Activated T-cell treated with anti-CD3 and anti-CD28 coated beads for 24 hours (primary cell): ENCODE data around the gene CLP1.
A peak's percentile ranks its signal among the peaks of the same experiment; 100 is the strongest.
"Not testable (repeated sequence)": the region's sequence is repeated elsewhere in the genome, so short reads cannot be mapped to it uniquely, and the experiment has no call there.

Experiments used
- DNase-seq: peaks from one replicate; pipeline ENCODE4 v3.0.0-alpha.2; 2020; ENCODE audit warnings: low read depth

The CLP1 gene

GRCh38 chr11:57641011-57641807 lies 16.4 kb upstream of the CLP1 start:
- DNase-seq = no peak

- DNase-seq = no peak
These were observed 13.8 kb upstream of the CLP1 start for GRCh38 chr11:57643802-57644201.

DNA sequence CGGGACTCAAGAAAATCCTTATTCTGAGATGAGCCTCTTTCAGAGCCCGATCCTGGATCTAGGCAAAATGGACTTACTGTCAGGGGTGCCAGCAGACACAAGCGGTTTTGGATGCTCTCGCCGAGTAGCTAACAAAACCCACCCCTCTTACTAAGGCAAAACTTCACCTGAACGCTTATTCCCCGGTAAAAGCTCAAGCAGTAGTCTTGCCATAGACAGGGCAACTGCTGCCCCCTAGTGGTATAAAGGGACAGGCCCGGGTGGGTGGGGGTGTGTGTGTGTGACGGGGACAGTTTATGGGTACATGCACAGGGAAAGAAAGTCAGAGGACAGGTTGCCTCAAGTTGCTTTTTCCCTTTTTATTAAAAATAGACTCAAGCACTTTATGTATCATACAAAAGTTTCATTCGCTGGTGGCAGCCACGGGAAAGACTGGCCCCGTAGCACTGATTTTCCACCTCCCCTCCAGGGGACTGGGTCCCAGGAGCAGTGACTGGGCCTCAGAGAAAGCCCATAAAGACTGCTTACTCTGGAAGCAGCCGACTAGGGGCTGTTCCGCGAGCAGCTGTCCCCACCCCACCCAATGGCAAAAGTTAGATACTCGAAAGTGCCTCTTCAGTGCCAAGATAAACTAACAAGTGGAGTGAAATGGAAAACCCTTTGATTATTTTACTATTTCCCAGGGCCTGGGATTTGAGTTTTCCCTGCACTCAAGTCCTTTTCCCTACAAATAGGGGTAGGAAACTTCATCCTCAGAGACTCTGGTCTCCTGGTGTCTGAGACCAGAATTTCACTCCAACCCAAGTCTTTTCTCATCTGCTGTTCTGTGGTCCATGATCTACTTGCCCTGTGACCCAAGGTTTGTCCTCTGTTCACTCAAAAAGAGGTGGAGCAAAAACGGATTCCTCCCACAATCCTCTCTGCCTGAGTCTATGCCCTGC lies 12.5 kb upstream of the CLP1 start:
- DNase-seq = peak; percentile 78

DNA sequence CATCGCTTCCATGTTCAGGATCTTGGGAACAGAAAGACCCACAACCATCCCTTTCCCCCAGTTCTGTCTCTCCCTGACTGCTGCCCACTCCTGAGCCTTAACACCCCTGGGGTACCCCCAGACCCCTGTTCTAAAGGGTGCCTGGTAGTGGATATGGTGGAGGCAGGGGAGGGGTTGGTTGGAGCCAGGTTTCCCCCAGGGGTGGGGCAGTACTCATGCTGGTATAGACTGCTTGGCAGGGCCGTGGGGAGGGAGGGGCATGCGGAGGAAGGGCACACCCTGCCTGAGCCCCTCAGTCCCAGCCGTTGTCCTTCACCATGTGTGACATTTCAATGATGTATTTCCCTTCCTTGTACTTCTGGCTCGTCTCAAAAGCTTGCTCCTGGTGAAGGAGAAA lies 11.9 kb upstream of the CLP1 start:
- DNase-seq = no peak

DNA sequence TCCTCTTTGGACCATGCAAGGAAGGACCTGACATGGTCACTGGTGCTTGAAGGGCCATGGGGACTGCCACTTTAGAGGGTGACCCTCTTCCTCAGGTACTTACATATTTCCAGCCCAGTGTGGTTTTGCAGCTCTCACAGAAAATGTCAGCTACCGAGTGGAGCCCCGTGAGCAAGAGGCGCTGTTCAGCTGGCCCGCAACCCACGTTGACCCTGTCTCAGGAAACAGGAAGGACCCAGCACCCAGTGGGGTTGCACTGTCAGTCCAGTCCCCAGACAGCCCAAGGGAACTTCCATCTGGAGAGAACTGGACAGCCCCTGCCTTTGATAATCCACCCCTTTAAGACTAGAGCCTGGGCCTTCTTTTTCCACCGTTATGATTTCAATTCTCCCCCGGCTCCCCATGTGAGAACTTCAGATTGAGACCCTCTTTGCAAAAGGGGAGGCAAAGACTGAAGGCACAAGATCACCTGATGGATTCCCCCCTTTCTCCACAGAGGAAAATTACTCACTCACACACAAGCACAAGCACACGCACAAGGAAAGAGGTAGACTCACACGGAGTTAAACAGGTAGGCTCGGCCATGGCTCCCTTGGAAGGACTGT lies 11.3 kb upstream of the CLP1 start:
- DNase-seq = no peak

DNA sequence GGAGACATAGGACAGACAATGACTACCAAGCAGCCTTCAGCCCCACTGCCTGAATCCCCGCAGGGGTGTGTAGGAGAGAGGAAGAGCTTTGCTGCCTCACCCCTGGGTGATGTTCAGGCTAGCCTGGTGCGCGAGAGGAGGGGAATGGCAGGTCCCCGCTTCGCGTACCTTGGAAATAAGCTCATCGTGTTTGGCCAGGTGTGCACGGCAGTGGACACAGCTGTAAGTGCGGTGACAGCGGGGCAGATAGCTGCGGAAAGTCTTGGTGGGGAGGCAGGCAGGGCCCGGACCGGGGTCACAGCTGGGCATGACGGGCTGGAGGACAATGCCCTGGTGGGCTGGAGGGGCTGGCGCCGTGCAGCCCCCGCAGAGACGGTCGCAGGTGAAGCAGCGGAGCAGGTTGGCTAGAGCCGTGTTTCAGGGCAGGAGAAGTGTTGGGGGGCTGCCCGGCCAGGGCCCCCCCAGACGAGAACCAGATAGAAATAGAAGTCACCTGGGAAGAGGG lies 10.7 kb upstream of the CLP1 start:
- DNase-seq = no peak

- DNase-seq = no peak
These were observed 10.2 kb upstream of the CLP1 start for GRCh38 chr11:57647372-57647771.

- no peak for DNase-seq
These were observed 9.4 kb upstream of the CLP1 start for GRCh38 chr11:57647960-57648800.

- no peak for DNase-seq
These were observed 8.5 kb upstream of the CLP1 start for GRCh38 chr11:57648801-57649735.

DNA sequence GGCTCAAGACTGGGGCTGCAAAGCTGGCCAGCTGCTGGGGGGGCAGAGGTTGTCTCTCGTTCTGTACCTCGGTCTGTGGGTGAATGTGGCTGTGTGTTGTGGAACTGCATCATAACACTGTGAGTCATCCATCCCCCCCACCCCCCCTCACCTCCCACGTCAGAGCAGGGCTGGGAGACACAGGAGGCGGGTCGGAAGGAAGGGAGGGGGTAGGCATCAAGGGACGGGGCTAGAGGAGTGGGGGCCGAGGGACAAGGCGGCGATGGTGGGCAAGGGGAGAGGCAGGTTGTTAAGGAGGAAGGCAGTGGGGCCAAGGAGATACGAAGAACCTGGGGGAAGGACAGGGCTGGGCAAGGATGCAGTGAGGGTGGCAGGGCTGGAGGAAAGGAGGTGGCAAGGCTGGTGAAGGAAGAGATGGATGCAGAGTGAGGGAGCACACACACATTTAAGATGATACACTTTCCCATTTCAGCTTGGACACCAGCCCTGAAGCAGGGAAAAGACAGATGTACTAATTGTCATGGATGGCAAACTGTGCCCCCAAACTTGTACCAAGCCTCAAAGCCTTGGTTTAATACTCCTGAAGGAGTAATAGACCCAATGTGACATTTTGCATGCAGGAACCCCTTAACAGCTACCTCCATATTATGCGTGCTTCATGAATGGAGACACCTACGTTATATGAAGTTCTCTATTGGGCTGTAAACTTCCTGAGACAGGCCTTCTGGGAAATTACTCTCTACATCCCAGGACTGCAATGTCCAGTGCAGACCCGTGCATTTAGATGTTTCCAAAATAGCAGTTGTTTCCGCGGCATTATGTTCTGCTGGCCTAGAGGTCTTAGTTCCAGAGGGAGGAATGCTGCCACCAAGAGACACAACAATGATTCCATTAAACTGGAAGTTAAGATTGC lies 7.5 kb upstream of the CLP1 start, which contains the start of gene YPEL4:
YPEL4 (minus strand) TSS at position 87 of the 913 bp plus-strand sequence. CDS start 2,805 bp downstream, outside the sequence.
- peak; percentile 49 for DNase-seq

DNA sequence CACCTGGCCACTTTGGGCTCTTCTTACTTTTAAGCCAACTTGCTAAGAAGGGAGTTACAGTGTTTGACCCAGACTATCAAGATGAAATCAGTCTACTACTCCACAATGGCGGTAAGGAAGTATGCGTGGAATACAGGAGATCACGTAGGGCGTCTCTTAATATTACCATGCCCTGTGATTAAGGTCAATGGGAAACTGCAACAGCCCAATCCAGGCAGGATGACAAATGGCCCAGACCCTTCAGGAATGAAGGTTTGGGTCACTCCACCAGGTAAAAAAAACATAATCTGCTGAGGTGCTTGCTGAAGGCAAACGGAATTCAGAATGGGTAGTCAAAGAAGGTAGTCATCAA lies 6.8 kb upstream of the CLP1 start:
- no peak for DNase-seq

DNA sequence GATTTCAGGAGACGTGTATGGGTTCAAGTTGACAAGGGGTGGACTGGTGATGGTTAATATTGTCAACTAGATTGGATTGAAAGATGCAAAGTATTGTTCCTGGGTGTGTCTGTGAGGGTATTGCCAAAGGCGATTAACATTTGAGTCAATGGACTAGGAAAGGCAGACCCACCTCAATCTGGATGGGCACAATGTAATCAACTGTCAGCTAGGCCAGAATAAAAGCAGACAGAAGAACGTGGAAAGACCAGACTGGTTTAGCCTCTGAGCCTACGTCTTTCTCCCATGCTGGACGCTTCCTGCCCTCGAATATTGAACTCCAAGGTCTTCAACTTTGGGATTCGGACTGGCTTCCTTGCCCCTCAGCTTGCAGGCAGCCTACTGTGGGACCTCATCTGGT lies 6.2 kb upstream of the CLP1 start:
- no peak for DNase-seq

DNA sequence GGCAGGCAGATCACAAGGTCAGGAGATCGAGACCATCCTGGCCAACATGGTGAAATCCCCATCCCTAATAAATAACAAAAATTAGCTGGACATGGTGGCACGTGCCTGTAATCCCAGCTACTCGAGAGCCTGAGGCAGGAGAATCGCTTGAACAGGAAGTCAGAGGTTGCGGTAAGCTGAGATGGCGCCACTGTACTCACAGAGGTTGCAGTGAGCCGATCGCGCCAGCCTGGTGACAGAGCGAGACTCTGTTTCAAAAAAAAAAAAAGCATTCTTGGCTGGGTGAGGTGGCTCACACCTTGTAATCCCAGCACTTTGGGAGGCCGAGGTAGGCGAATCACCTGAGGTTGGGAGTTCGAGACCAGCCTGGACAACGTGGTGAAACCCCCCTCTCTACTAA lies 5.3 kb upstream of the CLP1 start:
- not testable (repeated sequence) for DNase-seq

DNA sequence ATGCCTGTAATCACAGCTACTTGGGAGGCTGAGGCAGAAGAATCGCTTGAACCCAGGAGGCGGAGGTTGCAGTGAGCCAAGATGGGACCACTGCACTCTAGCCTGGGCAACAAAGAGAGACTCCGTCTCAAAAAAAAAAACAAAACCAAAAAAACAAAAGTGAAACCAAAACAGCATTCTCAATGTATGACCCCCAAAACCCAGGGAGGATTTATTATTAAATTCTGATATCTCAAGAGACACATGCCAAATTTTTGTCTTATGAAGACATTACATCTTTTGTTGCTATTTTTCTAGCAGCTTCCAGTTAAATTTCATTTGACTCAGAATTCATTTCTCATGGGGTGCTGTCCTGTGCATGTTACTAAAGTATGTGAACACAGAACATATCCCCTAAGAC lies 4.9 kb upstream of the CLP1 start:
- no peak for DNase-seq

GRCh38 chr11:57653163-57653562 lies 4.4 kb upstream of the CLP1 start:
- DNase-seq = no peak

DNA sequence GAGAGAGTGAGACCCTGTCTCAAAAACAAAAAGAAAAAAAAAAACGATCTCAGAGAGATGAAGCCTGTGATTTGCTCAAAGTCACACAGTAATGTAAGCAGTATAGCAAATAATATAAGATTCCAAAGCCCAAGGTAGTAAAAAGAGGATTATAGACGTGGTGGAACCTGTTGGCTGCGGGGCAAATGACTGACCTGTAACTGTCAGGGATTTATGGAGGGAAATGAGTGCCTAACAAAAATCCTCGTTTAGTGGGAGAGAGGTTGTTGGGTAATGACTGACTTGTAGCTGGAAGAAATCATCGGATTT lies 723 bp upstream of the CLP1 start:
- no peak for DNase-seq

- DNase-seq = no peak
These were observed 430 bp downstream of the CLP1 start for GRCh38 chr11:57658023-57658361.

GRCh38 chr11:57659669-57660068 lies 2.1 kb downstream of the CLP1 start:
- DNase-seq = no peak

GRCh38 chr11:57662893-57663292 lies 5.3 kb downstream of the CLP1 start:
- DNase-seq = no peak

DNA sequence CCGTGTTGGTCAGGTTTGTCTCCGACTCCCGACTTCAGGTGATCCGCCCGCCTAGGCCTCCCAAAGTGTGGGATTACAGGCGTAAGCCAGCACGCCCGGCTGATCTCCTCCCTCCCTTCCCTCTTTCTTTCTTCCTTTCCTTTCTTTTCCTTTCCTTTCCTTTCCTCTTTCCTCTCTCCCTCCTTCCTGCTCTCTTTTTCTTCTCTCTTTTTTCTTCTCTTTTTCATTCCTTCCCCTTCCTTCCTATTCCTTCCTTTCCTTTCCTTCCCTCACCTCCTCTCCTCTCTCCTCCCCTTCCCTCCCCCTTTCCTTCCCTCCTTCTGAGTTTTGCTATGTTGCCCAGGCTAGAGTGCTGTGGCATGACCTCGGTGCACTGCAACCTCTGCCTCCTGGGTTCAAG lies 6.4 kb downstream of the CLP1 start:
- no peak for DNase-seq
